NCI-H128 (cell line): ENCODE data around the gene ZMIZ2.
"Not testable (repeated sequence)": the region's sequence is repeated elsewhere in the genome, so short reads cannot be mapped to it uniquely, and the experiment has no call there.

Experiments
- DNase-seq: peaks from one replicate; lab custom pipeline; 2025; ENCODE audit not compliant: unreplicated experiment; lab: John Stamatoyannopoulos, UW

Gene ZMIZ2

GRCh38 chr7:44748045-44748947, at the start of gene ZMIZ2:
Gene ZMIZ2, plus strand, starts transcription at chr7:44748847. Its CDS starts 7,403 bp downstream, at chr7:44756250.
- peak; percentile 73 for DNase-seq

- not testable (repeated sequence) for DNase-seq
Observed at GRCh38 chr7:44699598-44699997, 49.0 kb upstream of the ZMIZ2 start.

DNA sequence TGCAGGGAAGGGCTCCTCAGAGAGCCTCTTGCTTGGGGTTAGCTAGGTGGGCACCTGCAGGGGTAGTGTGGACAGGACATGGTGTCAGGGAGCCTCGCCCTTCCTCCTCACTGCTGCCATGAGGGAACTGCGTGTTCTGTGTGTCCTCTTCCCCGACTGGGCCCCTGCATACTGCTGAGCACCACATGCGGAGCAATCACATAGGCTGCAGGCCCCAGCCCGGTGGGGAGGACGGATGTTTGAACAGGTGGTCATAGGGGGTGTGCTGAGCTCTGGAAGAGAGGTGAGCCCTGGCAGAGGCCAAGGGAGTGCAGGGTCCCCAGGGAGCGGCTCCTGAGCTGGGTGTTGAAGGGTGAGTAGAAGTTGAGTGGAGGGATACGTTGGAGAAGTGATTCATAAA, 48.3 kb upstream of the ZMIZ2 start:
- no peak for DNase-seq

DNA sequence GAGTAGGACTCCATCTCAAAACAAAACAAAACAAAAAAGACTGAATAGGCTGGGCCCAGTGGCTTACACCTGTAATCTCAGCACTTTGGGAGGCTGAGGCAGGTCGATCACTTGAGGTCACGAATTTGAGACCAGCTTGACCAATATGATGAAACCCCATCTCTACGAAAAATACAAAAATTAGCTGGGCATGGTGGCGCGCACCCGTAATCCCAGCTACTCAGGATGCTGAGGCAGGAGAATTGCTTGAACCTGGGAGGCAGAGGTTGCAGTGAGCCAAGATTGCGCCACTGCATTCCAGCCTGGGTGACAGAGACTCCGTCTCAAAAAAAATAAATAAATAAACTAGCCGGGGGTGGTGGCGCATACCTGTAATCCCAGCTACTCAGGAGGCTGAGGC, 45.3 kb upstream of the ZMIZ2 start:
- DNase-seq, result not testable (repeated sequence)

GRCh38 chr7:44703921-44704320, 44.7 kb upstream of the ZMIZ2 start:
- no peak for DNase-seq

GRCh38 chr7:44705434-44705833, 43.2 kb upstream of the ZMIZ2 start:
- no peak for DNase-seq

- no peak for DNase-seq
Observed at GRCh38 chr7:44706788-44707557, 41.7 kb upstream of the ZMIZ2 start.

DNA sequence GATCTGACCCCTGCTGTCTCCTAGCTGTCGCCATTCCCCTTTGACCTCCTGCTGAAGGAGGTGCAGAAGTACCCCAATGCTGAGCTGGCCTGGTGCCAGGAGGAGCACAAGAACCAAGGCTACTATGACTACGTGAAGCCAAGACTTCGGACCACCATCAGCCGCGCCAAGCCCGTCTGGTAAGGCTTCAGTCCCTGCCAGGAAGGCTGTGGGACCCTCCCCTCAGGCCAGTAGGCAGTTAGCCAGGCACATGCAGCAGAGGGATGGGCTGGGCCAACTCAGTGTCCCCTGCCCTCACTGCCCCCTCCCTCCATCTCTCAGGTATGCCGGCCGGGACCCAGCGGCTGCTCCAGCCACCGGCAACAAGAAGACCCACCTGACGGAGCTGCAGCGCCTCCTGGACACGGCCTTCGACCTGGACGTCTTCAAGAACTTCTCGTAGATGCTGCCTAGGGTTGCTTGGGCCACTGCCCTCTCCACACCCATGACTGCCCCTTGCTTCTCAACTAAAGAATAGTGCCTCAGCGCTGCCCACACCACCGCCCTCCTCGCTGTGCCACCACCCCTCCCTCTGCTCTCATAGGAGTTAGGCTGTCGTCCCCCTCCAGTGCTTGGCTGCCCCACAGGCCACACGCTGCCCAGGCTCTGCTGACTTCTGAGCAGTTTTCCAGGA, 41.0 kb upstream of the ZMIZ2 start:
- DNase-seq, result no peak

DNA sequence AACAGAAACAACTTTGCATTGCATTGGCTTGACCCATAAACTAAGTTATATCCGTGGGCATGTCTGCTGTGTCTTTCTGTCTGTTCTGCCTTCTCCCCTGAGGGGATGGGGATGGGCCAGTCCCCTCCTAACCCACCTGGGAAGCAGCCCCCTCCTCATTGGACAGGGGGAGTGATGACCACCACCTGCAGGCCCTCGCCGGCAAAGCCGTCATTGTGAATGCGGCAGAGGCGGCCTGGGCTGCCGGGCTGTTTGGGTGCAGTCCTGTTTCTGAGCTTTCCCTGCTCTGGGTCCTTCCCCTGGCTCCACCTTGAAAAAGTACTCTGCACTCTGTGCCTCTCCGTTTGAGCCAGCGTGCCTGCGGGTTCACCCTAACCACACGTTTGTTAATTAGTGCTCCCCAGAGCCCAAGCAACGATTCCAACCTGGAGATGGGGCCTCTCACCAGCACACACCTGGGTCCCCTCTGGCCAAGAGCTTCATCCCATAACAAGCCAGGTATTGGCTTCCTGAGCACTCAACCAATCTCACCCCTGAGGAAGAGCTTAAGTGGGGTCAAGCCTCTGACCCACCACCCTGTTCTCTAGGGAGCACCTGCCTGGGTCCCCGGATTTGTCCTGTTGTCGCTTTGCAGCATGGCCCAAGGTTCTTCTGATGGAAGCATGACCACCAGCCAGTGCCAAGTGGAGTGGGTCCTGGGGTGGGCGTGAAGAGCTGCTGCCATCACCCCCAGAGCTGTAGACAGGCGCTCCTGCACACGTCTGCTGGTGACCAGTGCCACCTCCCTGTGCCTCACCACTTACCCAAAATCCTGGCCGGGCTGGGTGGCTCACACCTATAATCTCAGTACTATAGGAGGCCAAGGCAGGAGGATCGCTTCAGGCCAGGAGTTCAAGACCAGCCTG, 39.4 kb upstream of the ZMIZ2 start:
- no peak for DNase-seq

GRCh38 chr7:44709945-44710596, 38.6 kb upstream of the ZMIZ2 start:
- DNase-seq, result no peak

DNA sequence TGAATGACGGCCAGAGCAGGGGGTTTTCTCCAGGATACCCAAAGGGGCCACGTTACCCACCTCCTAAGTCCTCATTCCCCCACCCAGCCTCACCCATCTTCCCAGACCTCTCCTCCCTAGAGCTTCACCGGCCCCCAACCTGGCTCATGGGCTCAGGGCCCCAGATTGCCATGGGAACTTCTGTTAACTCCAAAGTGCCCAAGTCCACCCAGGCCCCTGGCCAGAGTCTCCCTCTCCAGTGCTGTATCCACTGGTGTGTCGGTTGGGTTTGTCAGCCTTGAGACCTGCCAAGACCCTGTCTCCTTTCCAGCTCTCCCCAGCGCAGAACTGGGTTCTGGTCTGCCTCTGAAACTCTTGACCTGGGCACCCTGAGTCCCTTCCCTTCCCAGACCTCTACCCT, 37.1 kb upstream of the ZMIZ2 start:
- DNase-seq, result no peak

GRCh38 chr7:44712012-44712411, 36.6 kb upstream of the ZMIZ2 start:
- no peak for DNase-seq

- DNase-seq, result no peak
Observed at GRCh38 chr7:44713141-44713540, 35.5 kb upstream of the ZMIZ2 start.

GRCh38 chr7:44713680-44714335, 34.8 kb upstream of the ZMIZ2 start:
- DNase-seq, result no peak

GRCh38 chr7:44716205-44716604, 32.4 kb upstream of the ZMIZ2 start:
- no peak for DNase-seq

- DNase-seq, result no peak
Observed at GRCh38 chr7:44720301-44720700, 28.3 kb upstream of the ZMIZ2 start.

GRCh38 chr7:44724276-44724675, 24.4 kb upstream of the ZMIZ2 start:
- no peak for DNase-seq

DNA sequence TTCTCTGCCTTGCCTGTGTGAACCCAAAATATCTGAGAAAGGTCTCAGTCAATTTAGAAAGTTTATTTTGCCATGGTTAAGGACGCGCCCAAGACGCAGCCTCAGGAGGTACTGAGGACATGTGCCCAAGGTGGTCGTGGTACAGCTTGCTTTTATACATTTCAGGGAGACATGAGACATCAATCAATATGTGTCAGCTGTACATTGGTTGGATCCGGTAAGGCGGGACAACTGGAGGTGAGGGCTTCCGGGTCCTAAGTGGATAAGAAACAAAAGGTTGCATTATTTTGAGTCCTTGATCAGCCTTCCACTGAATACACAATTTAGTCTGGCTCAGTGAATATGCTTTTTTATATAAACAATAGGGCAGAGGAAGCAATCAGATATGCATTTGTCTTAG, 22.4 kb upstream of the ZMIZ2 start:
- not testable (repeated sequence) for DNase-seq

- no peak for DNase-seq
Observed at GRCh38 chr7:44727158-44727936, 21.3 kb upstream of the ZMIZ2 start.
